Fibroblast of lung (primary cell): ENCODE measurements around the gene PDAP1. TPM values are rescaled to one million over a fixed set of nuclear protein-coding genes. Genes with fewer than 3 reads are reported as not detected.

Experiments used
- DNase-seq, 2 donors: peaks; one replicate each; pipeline versions ENCODE4 v3.0.0 to v3.0.0-alpha.2; 2010; ENCODE audit warnings: low read depth in 2 of 2
- H2AFZ ChIP-seq: 2 replicates; pipeline ENCODE4 v1.5.1; 2012; ENCODE audit warnings: low read length, control low read depth, inconsistent platforms
- H3K27ac ChIP-seq: 2 replicates; pipeline ENCODE4 v1.5.1; 2011; ENCODE audit warnings: low read length, control low read depth; ENCODE audit not compliant: insufficient read depth
- H3K27me3 ChIP-seq: 2 replicates; pipeline ENCODE4 v1.5.1; 2011; ENCODE audit warnings: mild to moderate bottlenecking, low read length; ENCODE audit not compliant: control insufficient read depth, insufficient read depth
- H3K36me3 ChIP-seq: 2 replicates; pipeline ENCODE4 v1.5.1; 2011; ENCODE audit warnings: low read length; ENCODE audit not compliant: control insufficient read depth, insufficient read depth
- H3K4me1 ChIP-seq: 2 replicates; pipeline ENCODE4 v1.5.1; 2011; ENCODE audit warnings: low read length; ENCODE audit not compliant: control insufficient read depth, insufficient read depth; ENCODE audit errors: extremely low read depth
- H3K4me2 ChIP-seq: 2 replicates; pipeline ENCODE4 v1.5.1; 2011; ENCODE audit warnings: low read length, control low read depth; ENCODE audit not compliant: insufficient read depth; ENCODE audit errors: extremely low read depth
- H3K4me3 ChIP-seq, 4 experiments: fragments of 200-600 bp in 1 of 4; sonication (generic) in 1 of 4; replicated peaks in 1 of 4; 2 replicates each; pipeline ENCODE4 v1.5.1; 2011 to 2016; ENCODE audit warnings: low read length in 4 of 4, low read depth in 3 of 4, mild to moderate bottlenecking in 3 of 4, control low read depth in 2 of 4, inconsistent platforms in 1 of 4, mixed read lengths in 1 of 4; ENCODE audit not compliant: insufficient read depth in 1 of 4; ENCODE audit errors: control extremely low read depth in 1 of 4
- H3K79me2 ChIP-seq: 2 replicates; pipeline ENCODE4 v1.5.1; 2012; ENCODE audit warnings: mild to moderate bottlenecking, low read length, inconsistent platforms; ENCODE audit not compliant: control insufficient read depth, insufficient read depth
- H3K9ac ChIP-seq: 2 replicates; pipeline ENCODE4 v1.5.1; 2011; ENCODE audit warnings: mild to moderate bottlenecking, low read length, control low read depth; ENCODE audit not compliant: insufficient read depth
- H3K9me3 ChIP-seq: 2 replicates; pipeline ENCODE4 v1.5.1; 2012; ENCODE audit warnings: low read depth, low read length; ENCODE audit not compliant: control insufficient read depth, insufficient read depth
- H4K20me1 ChIP-seq: 2 replicates; pipeline ENCODE4 v1.5.1; 2011; ENCODE audit warnings: low read length; ENCODE audit not compliant: control insufficient read depth, insufficient read depth; ENCODE audit errors: extremely low read depth
- CTCF ChIP-seq, 2 donors: IDR thresholded peaks in 1 of 2; conservative IDR thresholded peaks in 1 of 2; 1 replicate in 1 of 2; 2 replicates in 1 of 2; pipeline ENCODE4 v1.5.1; 2011 to 2012; ENCODE audit warnings: low read length in 2 of 2, control low read depth in 1 of 2, inconsistent platforms in 1 of 2, low read depth in 1 of 2, mild to moderate bottlenecking in 1 of 2
- EZH2 ChIP-seq: IDR thresholded peaks from 2 replicates; pipeline ENCODE4 v1.5.1; 2012; ENCODE audit warnings: low read length, control low read depth, mild to moderate bottlenecking; ENCODE audit errors: missing control alignments
- polyA plus RNA-seq, 2 donors: library from polyadenylated mRNA; depleted of rRNA in 1 of 2; stranded (reverse) in 1 of 2; unstranded in 1 of 2; fragments of >200 nt; gene quantifications; 2 replicates each; pipeline ENCODE4 v1.2.1, GENCODE V29; 2011 to 2012; ENCODE audit warnings: missing spikeins in 1 of 2
- total RNA-seq: library from RNA; depleted of rRNA; stranded (reverse); fragments of >200 nt; gene quantifications from 2 replicates; pipeline ENCODE4 v1.2.1, GENCODE V29; 2014

The PDAP1 gene
- total and polyA plus RNA-seq, 2 donors (not counting 1 experiment from before 2014, with no cell fraction given) = 29.6 to 105 TPM

- Histone ChIP-seq H3K9ac (no peak overlapping the region), H3K9me3 (no peaks in the 10 kb centered on the region), H2AFZ (no peak overlapping the region), H3K4me1 (peaks cover 11% of the 10 kb centered on the region), H3K36me3 (peaks cover 44% of the 10 kb centered on the region), H3K4me3 (no peak overlapping the region), H3K4me2 (no peak overlapping the region), H3K27ac (no peak overlapping the region), H4K20me1 (no peaks in the 10 kb centered on the region), H3K27me3 (no peaks in the 10 kb centered on the region), H3K79me2 (peaks cover 4% of the 10 kb centered on the region)
- TF ChIP-seq CTCF (conservative IDR thresholded peaks at IDR 0.05 in 1 of 2, IDR thresholded peaks at IDR 0.05 in 1 of 2; ENCODE audit: low read depth in 1 of 2, low read length in 2 of 2) = no peak
- no peak for DNase-seq
These were observed 14.3 kb downstream of the PDAP1 start for GRCh38 chr7:99394188-99394502.

GRCh38 chr7:99393355-99394187 is 14.8 kb downstream of the PDAP1 start:
- Histone ChIP-seq H3K79me2 (peaks cover 4% of the 10 kb centered on the region), H3K9me3 (no peaks in the 10 kb centered on the region), H3K27ac (peak overlapping the region; percentile 59), H3K27me3 (no peaks in the 10 kb centered on the region), H4K20me1 (no peaks in the 10 kb centered on the region), H3K4me3 (peak overlapping the region in 2 of 4 experiments; percentile 47 to 59), H3K9ac (no peak overlapping the region), H3K4me2 (peak overlapping the region; percentile 54), H2AFZ (no peak overlapping the region), H3K4me1 (peaks cover 11% of the 10 kb centered on the region), H3K36me3 (peaks cover 43% of the 10 kb centered on the region)
- TF ChIP-seq EZH2 (no peak), CTCF (conservative IDR thresholded peaks at IDR 0.05 in 1 of 2, IDR thresholded peaks at IDR 0.05 in 1 of 2; ENCODE audit: low read depth in 1 of 2, low read length in 2 of 2) (no peak)
- DNase-seq = peak in 1 of 2 donors; percentile 27

- Histone ChIP-seq H3K4me3 (peak overlapping the region in 3 of 4 experiments; percentile 10 to 59 (median 47)), H3K4me2 (peak overlapping the region; percentile 54), H2AFZ (no peak overlapping the region), H3K4me1 (peaks cover 11% of the 10 kb centered on the region), H3K9ac (no peak overlapping the region), H3K27ac (peak overlapping the region; percentile 59), H3K36me3 (peaks cover 48% of the 10 kb centered on the region), H3K9me3 (no peaks in the 10 kb centered on the region), H3K27me3 (no peaks in the 10 kb centered on the region), H3K79me2 (peaks cover 4% of the 10 kb centered on the region), H4K20me1 (no peaks in the 10 kb centered on the region)
- DNase-seq = peak; percentile 58 to 69
- TF ChIP-seq CTCF (conservative IDR thresholded peaks at IDR 0.05 in 1 of 2, IDR thresholded peaks at IDR 0.05 in 1 of 2; ENCODE audit: low read depth in 1 of 2, low read length in 2 of 2) (no peak), EZH2 (no peak)
These were observed 15.6 kb downstream of the PDAP1 start for GRCh38 chr7:99392659-99393354.
